Measurements from ENCODE around the gene HIPK4. TPM values are rescaled to one million over a fixed set of nuclear protein-coding genes. Genes with fewer than 3 reads are reported as not detected.

HIPK4 gene
- total RNA-seq, 1 experiment from 2014 or later: 0.31 TPM

DNA sequence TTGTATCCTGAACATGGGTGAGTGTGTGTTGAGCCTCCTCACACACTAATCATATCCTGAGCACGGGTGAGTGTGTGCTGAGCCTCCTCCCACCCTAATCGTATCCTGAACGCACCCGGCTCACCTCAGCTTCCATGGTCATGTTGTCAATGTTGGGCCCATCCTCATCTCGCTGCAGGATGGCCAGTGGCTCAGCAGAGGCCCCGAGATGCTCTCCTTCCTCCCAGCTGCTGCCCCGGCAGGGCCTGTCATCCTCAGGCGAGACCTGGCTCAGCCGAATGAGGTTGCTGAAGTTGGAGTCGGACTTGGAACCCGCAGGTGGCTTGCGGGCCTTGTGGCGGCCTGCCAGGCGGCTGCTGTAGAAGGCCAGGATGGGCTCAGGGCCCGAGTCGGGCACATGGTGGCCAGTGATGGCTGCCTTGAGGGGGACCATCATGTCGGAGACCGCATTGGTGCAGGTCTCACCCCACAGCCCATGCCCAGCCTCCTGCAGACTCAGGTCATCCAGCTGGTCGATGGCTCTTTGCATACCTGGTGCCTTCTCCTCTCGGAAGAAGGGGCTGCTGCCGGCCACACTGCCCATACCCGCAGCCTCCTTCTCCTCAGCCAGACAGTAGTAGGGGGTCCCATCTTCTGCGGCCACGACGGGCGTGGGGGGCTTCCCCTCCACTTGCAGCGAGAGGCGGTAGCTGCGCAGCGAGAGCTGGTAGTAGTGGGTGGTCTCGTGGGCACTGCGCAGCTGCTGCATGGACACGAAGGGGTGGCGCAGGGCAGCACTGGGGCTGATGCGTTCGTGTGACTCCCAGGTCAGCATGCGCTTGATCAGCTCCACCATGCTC lies 9.6 kb downstream of the HIPK4 start (continued):
- no peak for TF ChIP-seq TEAD1 (CRISPR knock-in tag; IDR thresholded peaks at IDR 0.05)

DNA sequence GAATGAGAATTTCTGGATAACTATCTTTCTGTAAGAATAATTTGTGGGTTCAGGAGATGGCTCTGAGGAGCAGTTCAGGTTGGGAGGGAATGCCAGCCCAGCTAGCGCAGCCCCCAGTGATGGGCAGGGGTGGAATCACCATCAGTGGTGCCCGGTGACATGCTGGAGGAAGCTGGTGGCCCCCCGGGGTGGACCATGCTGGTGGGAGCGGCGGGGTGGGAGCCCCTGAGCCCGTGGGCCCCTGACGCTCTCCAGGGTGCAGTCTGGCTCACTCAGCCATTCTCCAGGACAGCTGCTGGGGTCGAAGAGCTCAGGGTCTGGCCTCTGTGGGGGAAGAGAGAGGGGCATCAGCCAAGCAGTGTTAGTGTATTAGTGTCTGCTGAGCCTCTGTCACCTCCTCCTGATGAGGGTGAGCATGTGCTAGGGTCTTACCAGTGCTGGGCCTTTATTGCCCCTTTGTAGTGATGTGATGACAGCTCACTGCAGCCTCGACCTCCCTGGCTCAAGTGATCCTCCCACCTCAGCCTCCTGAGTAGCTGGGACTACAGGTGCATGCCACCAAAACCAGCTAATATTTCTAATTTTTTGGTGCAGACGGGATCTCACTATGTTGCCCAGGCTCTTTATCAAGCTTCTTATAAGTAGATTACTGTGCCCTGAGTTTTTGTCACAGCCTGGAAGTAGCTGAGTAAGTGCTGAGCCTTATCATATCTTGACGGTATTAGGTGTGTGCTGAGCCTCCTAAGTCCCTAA lies 10.4 kb downstream of the HIPK4 start:
- no peak for ATAC-seq
- POLR2A ChIA-PET: no interaction called here

More for the DNA sequence above, 10.4 kb downstream of the HIPK4 start:
- TF ChIP-seq CREB1 (CRISPR knock-in tag; IDR thresholded peaks at IDR 0.05) (no peak), ZNF416 (CRISPR knock-in tag; IDR thresholded peaks at IDR 0.05) (no peak), RORB (CRISPR knock-in tag; IDR thresholded peaks at IDR 0.05) (no peak), GTF2I (CRISPR knock-in tag; conservative IDR thresholded peaks at IDR 0.05) (no peak), CREM (CRISPR knock-in tag; IDR thresholded peaks at IDR 0.05) (no peak), ZNF219 (CRISPR knock-in tag; IDR thresholded peaks at IDR 0.05; ENCODE audit: borderline replicate concordance) (no peak), IRF2 (CRISPR knock-in tag; IDR thresholded peaks at IDR 0.05; ENCODE audit: borderline replicate concordance, low read depth) (no peak), ZNF423 (CRISPR knock-in tag; IDR thresholded peaks at IDR 0.05) (no peak), KAT7 (CRISPR knock-in tag; IDR thresholded peaks at IDR 0.05; ENCODE audit: borderline replicate concordance) (no peak)
- TF ChIP-seq, protein P1, sequence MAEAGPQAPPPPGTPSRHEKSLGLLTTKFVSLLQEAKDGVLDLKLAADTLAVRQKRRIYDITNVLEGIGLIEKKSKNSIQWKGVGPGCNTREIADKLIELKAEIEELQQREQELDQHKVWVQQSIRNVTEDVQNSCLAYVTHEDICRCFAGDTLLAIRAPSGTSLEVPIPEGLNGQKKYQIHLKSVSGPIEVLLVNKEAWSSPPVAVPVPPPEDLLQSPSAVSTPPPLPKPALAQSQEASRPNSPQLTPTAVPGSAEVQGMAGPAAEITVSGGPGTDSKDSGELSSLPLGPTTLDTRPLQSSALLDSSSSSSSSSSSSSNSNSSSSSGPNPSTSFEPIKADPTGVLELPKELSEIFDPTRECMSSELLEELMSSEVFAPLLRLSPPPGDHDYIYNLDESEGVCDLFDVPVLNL (CRISPR knock-in tag; IDR thresholded peaks at IDR 0.05; ENCODE audit: borderline replicate concordance, low read depth): no peak
- TF ChIP-seq, protein P2, sequence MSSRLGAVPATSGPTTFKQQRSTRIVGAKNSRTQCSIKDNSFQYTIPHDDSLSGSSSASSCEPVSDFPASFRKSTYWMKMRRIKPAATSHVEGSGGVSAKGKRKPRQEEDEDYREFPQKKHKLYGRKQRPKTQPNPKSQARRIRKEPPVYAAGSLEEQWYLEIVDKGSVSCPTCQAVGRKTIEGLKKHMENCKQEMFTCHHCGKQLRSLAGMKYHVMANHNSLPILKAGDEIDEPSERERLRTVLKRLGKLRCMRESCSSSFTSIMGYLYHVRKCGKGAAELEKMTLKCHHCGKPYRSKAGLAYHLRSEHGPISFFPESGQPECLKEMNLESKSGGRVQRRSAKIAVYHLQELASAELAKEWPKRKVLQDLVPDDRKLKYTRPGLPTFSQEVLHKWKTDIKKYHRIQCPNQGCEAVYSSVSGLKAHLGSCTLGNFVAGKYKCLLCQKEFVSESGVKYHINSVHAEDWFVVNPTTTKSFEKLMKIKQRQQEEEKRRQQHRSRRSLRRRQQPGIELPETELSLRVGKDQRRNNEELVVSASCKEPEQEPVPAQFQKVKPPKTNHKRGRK (CRISPR knock-in tag; IDR thresholded peaks at IDR 0.05; ENCODE audit: borderline replicate concordance): no peak
- TF ChIP-seq, protein P3, sequence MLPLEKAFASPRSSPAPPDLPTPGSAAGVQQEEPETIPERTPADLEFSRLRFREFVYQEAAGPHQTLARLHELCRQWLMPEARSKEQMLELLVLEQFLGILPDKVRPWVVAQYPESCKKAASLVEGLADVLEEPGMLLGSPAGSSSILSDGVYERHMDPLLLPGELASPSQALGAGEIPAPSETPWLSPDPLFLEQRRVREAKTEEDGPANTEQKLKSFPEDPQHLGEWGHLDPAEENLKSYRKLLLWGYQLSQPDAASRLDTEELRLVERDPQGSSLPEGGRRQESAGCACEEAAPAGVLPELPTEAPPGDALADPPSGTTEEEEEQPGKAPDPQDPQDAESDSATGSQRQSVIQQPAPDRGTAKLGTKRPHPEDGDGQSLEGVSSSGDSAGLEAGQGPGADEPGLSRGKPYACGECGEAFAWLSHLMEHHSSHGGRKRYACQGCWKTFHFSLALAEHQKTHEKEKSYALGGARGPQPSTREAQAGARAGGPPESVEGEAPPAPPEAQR (CRISPR knock-in tag; IDR thresholded peaks at IDR 0.05): no peak
- TF ChIP-seq, protein P4, sequence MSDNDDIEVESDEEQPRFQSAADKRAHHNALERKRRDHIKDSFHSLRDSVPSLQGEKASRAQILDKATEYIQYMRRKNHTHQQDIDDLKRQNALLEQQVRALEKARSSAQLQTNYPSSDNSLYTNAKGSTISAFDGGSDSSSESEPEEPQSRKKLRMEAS (CRISPR knock-in tag; IDR thresholded peaks at IDR 0.05): no peak
- TF ChIP-seq, protein P5, sequence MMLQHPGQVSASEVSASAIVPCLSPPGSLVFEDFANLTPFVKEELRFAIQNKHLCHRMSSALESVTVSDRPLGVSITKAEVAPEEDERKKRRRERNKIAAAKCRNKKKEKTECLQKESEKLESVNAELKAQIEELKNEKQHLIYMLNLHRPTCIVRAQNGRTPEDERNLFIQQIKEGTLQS (CRISPR knock-in tag; conservative IDR thresholded peaks at IDR 0.05): no peak
- TF ChIP-seq, protein P6, sequence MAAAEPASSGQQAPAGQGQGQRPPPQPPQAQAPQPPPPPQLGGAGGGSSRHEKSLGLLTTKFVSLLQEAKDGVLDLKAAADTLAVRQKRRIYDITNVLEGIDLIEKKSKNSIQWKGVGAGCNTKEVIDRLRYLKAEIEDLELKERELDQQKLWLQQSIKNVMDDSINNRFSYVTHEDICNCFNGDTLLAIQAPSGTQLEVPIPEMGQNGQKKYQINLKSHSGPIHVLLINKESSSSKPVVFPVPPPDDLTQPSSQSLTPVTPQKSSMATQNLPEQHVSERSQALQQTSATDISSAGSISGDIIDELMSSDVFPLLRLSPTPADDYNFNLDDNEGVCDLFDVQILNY (CRISPR knock-in tag; IDR thresholded peaks at IDR 0.05): no peak
- TF ChIP-seq, protein P7, sequence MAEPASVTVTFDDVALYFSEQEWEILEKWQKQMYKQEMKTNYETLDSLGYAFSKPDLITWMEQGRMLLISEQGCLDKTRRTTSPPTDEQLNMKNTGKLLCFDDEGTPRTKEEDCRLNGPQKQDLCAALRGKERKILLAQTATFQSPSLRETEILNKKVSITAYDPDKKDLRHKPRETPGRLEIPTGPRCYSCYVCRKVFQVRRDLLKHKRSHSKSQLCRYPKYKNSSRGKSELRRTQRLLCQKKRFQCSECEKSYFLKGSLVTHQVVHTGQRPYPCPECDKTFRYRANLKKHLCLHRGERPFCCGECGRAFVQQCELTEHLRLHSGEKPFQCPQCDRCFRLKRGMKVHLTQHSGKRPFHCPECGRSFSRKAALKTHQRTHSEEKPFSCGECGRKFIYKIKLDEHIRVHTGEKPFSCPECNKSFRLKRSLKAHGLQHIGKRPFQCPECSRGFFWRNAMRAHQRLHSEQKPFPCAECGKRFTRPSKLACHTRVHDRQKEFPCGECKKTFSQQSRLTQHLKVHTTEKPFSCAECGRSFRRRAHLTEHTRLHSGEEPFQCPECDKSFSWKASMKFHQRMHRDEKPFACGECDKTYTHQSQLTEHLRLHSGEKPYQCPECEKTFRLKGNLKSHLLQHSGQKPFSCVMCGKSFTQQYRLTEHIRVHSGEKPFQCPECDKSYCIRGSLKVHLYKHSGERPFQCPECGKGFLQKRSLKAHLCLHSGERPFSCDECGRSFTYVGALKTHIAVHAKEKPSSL (CRISPR knock-in tag; conservative IDR thresholded peaks at IDR 0.05): no peak
- TF ChIP-seq, protein P8, sequence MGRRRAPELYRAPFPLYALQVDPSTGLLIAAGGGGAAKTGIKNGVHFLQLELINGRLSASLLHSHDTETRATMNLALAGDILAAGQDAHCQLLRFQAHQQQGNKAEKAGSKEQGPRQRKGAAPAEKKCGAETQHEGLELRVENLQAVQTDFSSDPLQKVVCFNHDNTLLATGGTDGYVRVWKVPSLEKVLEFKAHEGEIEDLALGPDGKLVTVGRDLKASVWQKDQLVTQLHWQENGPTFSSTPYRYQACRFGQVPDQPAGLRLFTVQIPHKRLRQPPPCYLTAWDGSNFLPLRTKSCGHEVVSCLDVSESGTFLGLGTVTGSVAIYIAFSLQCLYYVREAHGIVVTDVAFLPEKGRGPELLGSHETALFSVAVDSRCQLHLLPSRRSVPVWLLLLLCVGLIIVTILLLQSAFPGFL (CRISPR knock-in tag; IDR thresholded peaks at IDR 0.05; ENCODE audit: borderline replicate concordance): no peak
- TF ChIP-seq, protein P9, sequence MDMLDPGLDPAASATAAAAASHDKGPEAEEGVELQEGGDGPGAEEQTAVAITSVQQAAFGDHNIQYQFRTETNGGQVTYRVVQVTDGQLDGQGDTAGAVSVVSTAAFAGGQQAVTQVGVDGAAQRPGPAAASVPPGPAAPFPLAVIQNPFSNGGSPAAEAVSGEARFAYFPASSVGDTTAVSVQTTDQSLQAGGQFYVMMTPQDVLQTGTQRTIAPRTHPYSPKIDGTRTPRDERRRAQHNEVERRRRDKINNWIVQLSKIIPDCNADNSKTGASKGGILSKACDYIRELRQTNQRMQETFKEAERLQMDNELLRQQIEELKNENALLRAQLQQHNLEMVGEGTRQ (CRISPR knock-in tag; IDR thresholded peaks at IDR 0.05): no peak
- TF ChIP-seq, protein P10, sequence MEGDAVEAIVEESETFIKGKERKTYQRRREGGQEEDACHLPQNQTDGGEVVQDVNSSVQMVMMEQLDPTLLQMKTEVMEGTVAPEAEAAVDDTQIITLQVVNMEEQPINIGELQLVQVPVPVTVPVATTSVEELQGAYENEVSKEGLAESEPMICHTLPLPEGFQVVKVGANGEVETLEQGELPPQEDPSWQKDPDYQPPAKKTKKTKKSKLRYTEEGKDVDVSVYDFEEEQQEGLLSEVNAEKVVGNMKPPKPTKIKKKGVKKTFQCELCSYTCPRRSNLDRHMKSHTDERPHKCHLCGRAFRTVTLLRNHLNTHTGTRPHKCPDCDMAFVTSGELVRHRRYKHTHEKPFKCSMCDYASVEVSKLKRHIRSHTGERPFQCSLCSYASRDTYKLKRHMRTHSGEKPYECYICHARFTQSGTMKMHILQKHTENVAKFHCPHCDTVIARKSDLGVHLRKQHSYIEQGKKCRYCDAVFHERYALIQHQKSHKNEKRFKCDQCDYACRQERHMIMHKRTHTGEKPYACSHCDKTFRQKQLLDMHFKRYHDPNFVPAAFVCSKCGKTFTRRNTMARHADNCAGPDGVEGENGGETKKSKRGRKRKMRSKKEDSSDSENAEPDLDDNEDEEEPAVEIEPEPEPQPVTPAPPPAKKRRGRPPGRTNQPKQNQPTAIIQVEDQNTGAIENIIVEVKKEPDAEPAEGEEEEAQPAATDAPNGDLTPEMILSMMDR (IDR thresholded peaks at IDR 0.05): no peak
- Mint-ChIP-seq H3K36me3 (peaks cover 5% of the 10 kb centered on the region; the same call in 1 of the 2 replicates), H3K27ac (no peak overlapping the region; the same call in 1 of the 2 replicates), H3K4me1 (0 out of 2 replicates have a peak, but pooled peaks cover 4% of the 10 kb centered on the region), H3K27me3 (ENCODE audit: low read depth) (no peaks in the 10 kb centered on the region), H3K4me3 (no peak overlapping the region), H3K9me3 (no peaks in the 10 kb centered on the region)
- no peak for DNase-seq (ENCODE audit: low spot score)
- CTCF ChIA-PET: interaction anchor here (0.5 to 3.3 kb wide), 4 partner anchors 8 to 518 kb away, joined by 3 to 28 read pairs (median 12); no protein-coding TSS in a partner anchor

All from WTC11 (cell line).